Neural progenitor cell (in vitro differentiated cells): Measurements from ENCODE around the gene POP5. TPM values are rescaled to one million over a fixed set of nuclear protein-coding genes. Genes with fewer than 3 reads are reported as not detected.

Experiments
- DNase-seq: peaks from one replicate; pipeline ENCODE4 v3.0.0-alpha.2; 2016; ENCODE audit warnings: low spot score
- H2AFZ ChIP-seq: fragments of 200-600 bp; sonication (generic); replicated peaks from 2 replicates; pipeline ENCODE4 v1.6.1; 2016; ENCODE audit warnings: antibody characterized with exemption
- H3F3A ChIP-seq: fragments of 200-600 bp; sonication (generic); 2 replicates; pipeline ENCODE4 v1.6.1; 2016; ENCODE audit warnings: antibody characterized with exemption, low read depth
- H3K27ac ChIP-seq: fragments of 200-600 bp; sonication (generic); 2 replicates; pipeline ENCODE4 v1.5.1; 2016; ENCODE audit warnings: mild to moderate bottlenecking
- H3K27me3 ChIP-seq: fragments of 200-600 bp; sonication (generic); 2 replicates; pipeline ENCODE4 v1.6.1; 2016; ENCODE audit warnings: mild to moderate bottlenecking, moderate library complexity
- H3K36me3 ChIP-seq: fragments of 200-600 bp; sonication (generic); 2 replicates; pipeline ENCODE4 v1.5.1; 2016
- H3K4me1 ChIP-seq: fragments of 200-600 bp; sonication (generic); 2 replicates; pipeline ENCODE4 v1.6.1; 2016; ENCODE audit warnings: mixed run types
- H3K4me2 ChIP-seq: fragments of 200-600 bp; sonication (generic); 2 replicates; pipeline ENCODE4 v1.6.1; 2016
- H3K4me3 ChIP-seq: fragments of 200-600 bp; sonication (generic); 2 replicates; pipeline ENCODE4 v1.5.1; 2016
- H3K79me2 ChIP-seq: fragments of 200-600 bp; sonication (generic); 2 replicates; pipeline ENCODE4 v1.6.1; 2016; ENCODE audit warnings: low read depth
- H3K9ac ChIP-seq: fragments of 200-600 bp; sonication (generic); 2 replicates; pipeline ENCODE4 v1.6.1; 2016
- H3K9me3 ChIP-seq: fragments of 200-600 bp; sonication (generic); 2 replicates; pipeline ENCODE4 v1.5.1; 2016; ENCODE audit warnings: low read depth
- H4K20me1 ChIP-seq: fragments of 200-600 bp; sonication (generic); 2 replicates; pipeline ENCODE4 v1.6.1; 2016; ENCODE audit warnings: low read depth
- H3K27ac Mint-ChIP-seq: 3 replicates; pipeline ENCODE4 v1.8.0; 2021; ENCODE audit warnings: mixed read lengths
- H3K27me3 Mint-ChIP-seq: 2 replicates; pipeline ENCODE4 v1.8.0; 2022; ENCODE audit warnings: low read depth, mild to moderate bottlenecking, inconsistent platforms, moderate library complexity, mixed read lengths; ENCODE audit not compliant: insufficient read depth
- H3K36me3 Mint-ChIP-seq: 3 replicates; pipeline ENCODE4 v1.8.0; 2021; ENCODE audit warnings: mixed read lengths
- H3K4me1 Mint-ChIP-seq: 3 replicates; pipeline ENCODE4 v1.8.0; 2021; ENCODE audit warnings: mixed read lengths
- H3K4me3 Mint-ChIP-seq: 3 replicates; pipeline ENCODE4 v1.8.0; 2021; ENCODE audit warnings: mild to moderate bottlenecking, moderate library complexity, mixed read lengths
- H3K9me3 Mint-ChIP-seq: 3 replicates; pipeline ENCODE4 v1.8.0; 2020; ENCODE audit warnings: mixed read lengths
- EZH2 ChIP-seq: fragments of 200-600 bp; sonication (generic); IDR thresholded peaks from 2 replicates; pipeline ENCODE4 v1.6.1; 2017; ENCODE audit warnings: antibody characterized with exemption, mild to moderate bottlenecking, moderate library complexity
- EZH2phosphoT487 ChIP-seq: fragments of 200-600 bp; sonication (generic); IDR thresholded peaks from 2 replicates; pipeline ENCODE4 v1.6.1; 2017; ENCODE audit warnings: antibody characterized with exemption
- total RNA-seq: library from RNA; depleted of rRNA; stranded (reverse); fragments of >200 nt; gene quantifications from 2 replicates; pipeline ENCODE4 v1.2.3, GENCODE V29; 2015; ENCODE audit warnings: low replicate concordance
- TF ChIP-seq, protein P1 (sequence below): fragments of 200-600 bp; sonication (generic); IDR thresholded peaks from 2 replicates; pipeline ENCODE4 v1.5.1; 2017; ENCODE audit warnings: antibody characterized with exemption, mild to moderate bottlenecking

The POP5 gene
- total RNA-seq, 1 donor from 2014 or later: 42.7 TPM

DNA sequence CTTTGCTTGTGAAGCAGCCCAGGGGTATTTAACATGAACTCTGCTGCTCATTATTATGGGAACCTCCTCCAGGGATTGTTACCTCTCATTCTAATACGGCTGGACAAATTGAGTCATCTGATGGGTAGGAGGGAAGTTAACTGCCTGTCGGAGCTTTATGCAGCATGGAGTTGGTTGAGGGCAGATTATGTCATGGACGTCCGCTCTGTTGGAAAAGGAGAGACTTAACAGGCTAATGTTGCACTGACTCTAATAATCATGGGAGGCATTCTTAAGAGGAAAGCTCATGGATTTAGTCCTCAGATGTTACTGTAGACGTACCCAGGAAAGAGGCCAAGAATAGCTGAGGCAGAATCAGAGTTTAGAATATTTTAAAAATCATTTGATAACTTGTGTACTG is 9.9 kb downstream of the POP5 start:
- Histone ChIP-seq H3K9ac (no peak overlapping the region), H3F3A (peaks cover 8% of the 10 kb centered on the region), H3K79me2 (no peaks in the 10 kb centered on the region), H3K9me3 (no peaks in the 10 kb centered on the region), H2AFZ (no peak overlapping the region), H3K4me2 (no peak overlapping the region), H3K27ac (no peak overlapping the region), H3K36me3 (no peaks in the 10 kb centered on the region), H4K20me1 (peaks cover 17% of the 10 kb centered on the region), H3K4me1 (no peaks in the 10 kb centered on the region), H3K4me3 (no peak overlapping the region), H3K27me3 (no peaks in the 10 kb centered on the region)
- DNase-seq: no peak
- Mint-ChIP-seq H3K9me3 (no peaks in the 10 kb centered on the region), H3K4me1 (no peaks in the 10 kb centered on the region), H3K4me3 (no peak overlapping the region), H3K36me3 (peaks cover 30% of the 10 kb centered on the region), H3K27me3 (no peaks in the 10 kb centered on the region), H3K27ac (no peak overlapping the region)
- TF ChIP-seq EZH2 (no peak), EZH2phosphoT487 (no peak)
- TF ChIP-seq, protein P1, sequence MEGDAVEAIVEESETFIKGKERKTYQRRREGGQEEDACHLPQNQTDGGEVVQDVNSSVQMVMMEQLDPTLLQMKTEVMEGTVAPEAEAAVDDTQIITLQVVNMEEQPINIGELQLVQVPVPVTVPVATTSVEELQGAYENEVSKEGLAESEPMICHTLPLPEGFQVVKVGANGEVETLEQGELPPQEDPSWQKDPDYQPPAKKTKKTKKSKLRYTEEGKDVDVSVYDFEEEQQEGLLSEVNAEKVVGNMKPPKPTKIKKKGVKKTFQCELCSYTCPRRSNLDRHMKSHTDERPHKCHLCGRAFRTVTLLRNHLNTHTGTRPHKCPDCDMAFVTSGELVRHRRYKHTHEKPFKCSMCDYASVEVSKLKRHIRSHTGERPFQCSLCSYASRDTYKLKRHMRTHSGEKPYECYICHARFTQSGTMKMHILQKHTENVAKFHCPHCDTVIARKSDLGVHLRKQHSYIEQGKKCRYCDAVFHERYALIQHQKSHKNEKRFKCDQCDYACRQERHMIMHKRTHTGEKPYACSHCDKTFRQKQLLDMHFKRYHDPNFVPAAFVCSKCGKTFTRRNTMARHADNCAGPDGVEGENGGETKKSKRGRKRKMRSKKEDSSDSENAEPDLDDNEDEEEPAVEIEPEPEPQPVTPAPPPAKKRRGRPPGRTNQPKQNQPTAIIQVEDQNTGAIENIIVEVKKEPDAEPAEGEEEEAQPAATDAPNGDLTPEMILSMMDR: no peak

DNA sequence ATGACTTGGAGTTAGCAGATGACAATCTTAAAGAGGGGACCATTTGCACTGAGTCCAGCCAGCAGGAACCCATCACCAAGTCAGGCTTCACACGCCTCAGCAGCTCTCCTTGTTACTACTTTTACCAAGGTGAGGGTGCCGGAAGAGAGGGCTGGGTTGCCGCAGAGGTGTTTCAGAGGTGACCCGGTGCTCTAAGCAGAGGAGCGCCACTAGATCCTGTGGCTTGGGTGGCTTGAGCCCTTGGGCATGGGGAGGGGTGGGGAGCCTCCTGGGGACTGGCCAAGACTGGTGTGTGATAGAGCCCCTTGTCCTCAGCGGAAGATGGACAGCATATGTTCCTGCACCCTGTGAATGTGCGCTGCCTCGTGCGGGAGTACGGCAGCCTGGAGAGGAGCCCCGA is 17.7 kb downstream of the POP5 start:
- Mint-ChIP-seq H3K27me3 (no peaks in the 10 kb centered on the region), H3K27ac (no peak overlapping the region), H3K36me3 (peaks cover 29% of the 10 kb centered on the region), H3K9me3 (no peaks in the 10 kb centered on the region), H3K4me1 (no peaks in the 10 kb centered on the region), H3K4me3 (no peak overlapping the region)
- H3F3A ChIP-seq: no peaks in the 10 kb centered on the region
- H3K4me2 ChIP-seq: no peak overlapping the region
- H2AFZ ChIP-seq: no peak overlapping the region
- H3K4me1 ChIP-seq: no peaks in the 10 kb centered on the region
- H3K36me3 ChIP-seq: peaks cover 10% of the 10 kb centered on the region
- H4K20me1 ChIP-seq: peaks cover 19% of the 10 kb centered on the region
- H3K4me3 ChIP-seq: no peak overlapping the region
- no peak overlapping the region for H3K9ac ChIP-seq
- TF ChIP-seq, protein P1: no peak
- TF ChIP-seq EZH2phosphoT487: no peak
- TF ChIP-seq EZH2: no peak
- H3K79me2 ChIP-seq: no peaks in the 10 kb centered on the region
- H3K9me3 ChIP-seq: no peaks in the 10 kb centered on the region
- no peak overlapping the region for H3K27ac ChIP-seq
- H3K27me3 ChIP-seq: no peaks in the 10 kb centered on the region
- no peak for DNase-seq

DNA sequence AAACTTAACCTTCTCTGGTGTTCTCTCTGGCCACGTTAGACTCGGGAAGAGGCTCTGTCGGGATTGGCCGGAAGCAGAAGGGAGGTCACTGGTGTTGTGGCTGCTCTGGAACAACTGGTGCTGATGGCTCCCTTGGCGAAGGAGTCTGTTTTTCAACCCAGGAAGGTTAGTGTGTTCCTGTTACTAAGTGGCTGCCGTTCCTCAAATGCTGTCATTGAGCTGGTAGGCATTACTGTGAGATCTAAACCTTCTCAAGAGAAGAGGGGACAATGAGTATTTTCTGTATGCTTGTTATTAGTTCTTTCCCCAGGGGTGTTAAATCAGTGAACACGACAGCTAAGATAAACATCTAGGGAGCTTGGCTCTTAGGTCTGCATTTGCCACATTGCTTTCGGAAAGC is 18.3 kb downstream of the POP5 start:
- no peaks in the 10 kb centered on the region for H3K27me3 Mint-ChIP-seq
- no peak for DNase-seq
- Histone ChIP-seq H2AFZ (no peak overlapping the region), H3K9ac (no peak overlapping the region), H3K27ac (no peak overlapping the region), H3K36me3 (peaks cover 13% of the 10 kb centered on the region), H3K4me2 (no peak overlapping the region), H3K9me3 (no peaks in the 10 kb centered on the region), H4K20me1 (peaks cover 19% of the 10 kb centered on the region), H3K4me3 (no peak overlapping the region), H3K27me3 (no peaks in the 10 kb centered on the region), H3F3A (no peaks in the 10 kb centered on the region), H3K4me1 (no peaks in the 10 kb centered on the region), H3K79me2 (no peaks in the 10 kb centered on the region)
- no peak overlapping the region for H3K4me3 Mint-ChIP-seq
- no peaks in the 10 kb centered on the region for H3K9me3 Mint-ChIP-seq
- H3K27ac Mint-ChIP-seq: no peak overlapping the region
- TF ChIP-seq EZH2: no peak
- TF ChIP-seq EZH2phosphoT487: no peak
- TF ChIP-seq, protein P1: no peak
- peaks cover 30% of the 10 kb centered on the region for H3K36me3 Mint-ChIP-seq
- no peaks in the 10 kb centered on the region for H3K4me1 Mint-ChIP-seq

DNA sequence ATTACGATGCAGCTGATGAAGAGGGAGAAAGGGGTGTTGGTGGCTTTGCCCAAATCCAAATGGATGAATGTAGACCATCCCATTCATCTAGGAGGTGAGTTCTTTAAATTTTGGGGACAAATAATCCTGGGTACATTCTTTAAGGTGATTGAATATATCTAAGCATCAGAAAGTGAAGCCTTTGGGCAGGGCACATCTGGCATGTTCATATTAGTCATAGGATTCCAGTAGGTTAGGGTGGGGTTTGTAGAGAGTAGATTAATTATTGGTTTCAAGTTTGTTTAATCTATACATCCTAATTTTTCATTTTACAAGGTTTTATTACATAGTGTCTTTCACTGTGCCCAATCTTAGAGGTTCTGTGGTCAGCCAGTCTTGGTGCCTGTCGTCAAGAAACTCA is 23.6 kb downstream of the POP5 start:
- Histone ChIP-seq H3K27me3 (no peaks in the 10 kb centered on the region), H3K27ac (no peak overlapping the region), H3F3A (peaks cover 5% of the 10 kb centered on the region), H3K4me1 (no peaks in the 10 kb centered on the region), H3K4me2 (no peak overlapping the region), H3K9me3 (no peaks in the 10 kb centered on the region), H4K20me1 (peaks cover 11% of the 10 kb centered on the region), H3K9ac (no peak overlapping the region), H2AFZ (no peak overlapping the region), H3K79me2 (no peaks in the 10 kb centered on the region), H3K36me3 (peaks cover 15% of the 10 kb centered on the region), H3K4me3 (no peak overlapping the region)
- no peak for DNase-seq
- no peaks in the 10 kb centered on the region for H3K9me3 Mint-ChIP-seq
- no peaks in the 10 kb centered on the region for H3K27me3 Mint-ChIP-seq
- no peaks in the 10 kb centered on the region for H3K4me1 Mint-ChIP-seq
- peaks cover 28% of the 10 kb centered on the region for H3K36me3 Mint-ChIP-seq
- no peak overlapping the region for H3K27ac Mint-ChIP-seq
- TF ChIP-seq EZH2phosphoT487 (no peak), EZH2 (no peak)
- TF ChIP-seq, protein P1: no peak
- H3K4me3 Mint-ChIP-seq: no peak overlapping the region
